AG04450 (cell line): ENCODE results near the gene ADSS1. TPM values are rescaled to one million over a fixed set of nuclear protein-coding genes. Genes with fewer than 3 reads are reported as not detected.

ENCODE experiments used
- CTCF ChIA-PET: fragments of 300-600, 350-600 bp; formaldehyde crosslinking; extraction: SDS; loops from one replicate; lab custom pipeline; 2022; ENCODE audit warnings: antibody characterized with exemption, inconsistent platforms; lab: Charles Lee
- POLR2A ChIA-PET: fragments of 350-600 bp; formaldehyde crosslinking; extraction: SDS; loops from one replicate; lab custom pipeline; 2021; ENCODE audit warnings: antibody characterized with exemption, inconsistent platforms; lab: Yijun Ruan, JAX
- DNase-seq: peaks from one replicate; pipeline ENCODE4 v3.0.0-alpha.2; 2011; ENCODE audit warnings: low read depth, low spot score
- H3K27ac ChIP-seq: one replicate; pipeline ENCODE4 v1.5.1; 2012; ENCODE audit warnings: low read depth, low read length, control low read depth
- H3K27me3 ChIP-seq: one replicate; pipeline ENCODE4 v1.6.0; 2012; ENCODE audit warnings: low read length; ENCODE audit not compliant: control insufficient read depth, insufficient read depth
- H3K4me3 ChIP-seq: 2 replicates; pipeline ENCODE4 v1.5.1; 2011; ENCODE audit warnings: mild to moderate bottlenecking, low read depth, low read length, control low read depth
- H3K9me3 ChIP-seq: 2 replicates; pipeline ENCODE4 v1.5.1; 2012; ENCODE audit warnings: low read length; ENCODE audit not compliant: control insufficient read depth, insufficient read depth
- polyA plus RNA-seq: library from polyadenylated mRNA; depleted of rRNA; stranded (reverse); fragments of >200 nt; gene quantifications from 2 replicates; pipeline ENCODE4 v1.2.3, GENCODE V29; 2011
- TF ChIP-seq, protein P1 (sequence below): IDR thresholded peaks from 2 replicates; pipeline ENCODE4 v1.5.1; 2011; ENCODE audit warnings: low read depth, low read length, control low read depth, inconsistent platforms

ADSS1 gene
- polyA plus RNA-seq, 1 experiment = 2.8 TPM

DNA sequence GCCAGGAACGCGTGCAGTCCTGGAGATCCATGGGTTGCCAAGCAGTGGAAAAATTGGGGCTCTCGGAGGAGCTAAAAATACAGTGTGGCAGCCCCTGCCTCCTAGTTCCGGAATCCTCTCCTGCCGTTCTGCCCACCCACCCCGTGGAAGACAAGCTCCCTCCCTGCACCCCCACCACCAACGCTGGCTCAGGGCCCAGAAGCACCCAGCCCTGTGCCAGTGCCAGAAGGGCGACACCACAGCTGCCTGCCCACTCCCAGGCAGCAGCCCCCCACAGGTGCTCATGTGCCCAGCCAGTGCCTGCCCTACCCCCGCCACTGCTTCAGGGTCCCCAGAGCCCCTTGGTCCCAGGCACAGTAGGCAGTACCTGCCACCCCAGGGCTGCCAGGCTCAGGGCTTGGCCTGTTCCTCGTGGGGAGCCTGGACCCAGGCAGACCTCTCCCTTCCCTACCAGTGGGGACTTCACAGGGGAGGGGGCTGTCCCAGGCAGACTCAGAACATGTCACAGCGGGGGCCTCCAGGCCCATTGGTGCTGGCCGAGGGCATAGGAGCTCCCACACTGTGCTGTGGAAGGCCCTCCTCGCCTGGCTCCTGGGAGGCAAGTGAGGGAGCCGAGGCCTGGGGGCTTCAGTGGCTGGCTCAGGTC, 27.2 kb upstream of the ADSS1 start:
- Histone ChIP-seq H3K27me3 (no peaks in the 10 kb centered on the region), H3K27ac (no peak overlapping the region), H3K4me3 (no peak overlapping the region), H3K9me3 (no peaks in the 10 kb centered on the region; the same call in 1 of the 2 replicates)
- no peak for DNase-seq
- CTCF ChIA-PET = interaction anchor here (0.9 to 1.5 kb wide), 3 partner anchors 11 to 28 kb away, joined by 3 to 5 read pairs (median 3); no protein-coding TSS in a partner anchor
- POLR2A ChIA-PET = interaction anchor here (0.5 kb wide), 1 partner anchor 361 kb away, joined by 4 read pairs; no protein-coding TSS in a partner anchor
- TF ChIP-seq, protein P1, sequence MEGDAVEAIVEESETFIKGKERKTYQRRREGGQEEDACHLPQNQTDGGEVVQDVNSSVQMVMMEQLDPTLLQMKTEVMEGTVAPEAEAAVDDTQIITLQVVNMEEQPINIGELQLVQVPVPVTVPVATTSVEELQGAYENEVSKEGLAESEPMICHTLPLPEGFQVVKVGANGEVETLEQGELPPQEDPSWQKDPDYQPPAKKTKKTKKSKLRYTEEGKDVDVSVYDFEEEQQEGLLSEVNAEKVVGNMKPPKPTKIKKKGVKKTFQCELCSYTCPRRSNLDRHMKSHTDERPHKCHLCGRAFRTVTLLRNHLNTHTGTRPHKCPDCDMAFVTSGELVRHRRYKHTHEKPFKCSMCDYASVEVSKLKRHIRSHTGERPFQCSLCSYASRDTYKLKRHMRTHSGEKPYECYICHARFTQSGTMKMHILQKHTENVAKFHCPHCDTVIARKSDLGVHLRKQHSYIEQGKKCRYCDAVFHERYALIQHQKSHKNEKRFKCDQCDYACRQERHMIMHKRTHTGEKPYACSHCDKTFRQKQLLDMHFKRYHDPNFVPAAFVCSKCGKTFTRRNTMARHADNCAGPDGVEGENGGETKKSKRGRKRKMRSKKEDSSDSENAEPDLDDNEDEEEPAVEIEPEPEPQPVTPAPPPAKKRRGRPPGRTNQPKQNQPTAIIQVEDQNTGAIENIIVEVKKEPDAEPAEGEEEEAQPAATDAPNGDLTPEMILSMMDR = no peak

DNA sequence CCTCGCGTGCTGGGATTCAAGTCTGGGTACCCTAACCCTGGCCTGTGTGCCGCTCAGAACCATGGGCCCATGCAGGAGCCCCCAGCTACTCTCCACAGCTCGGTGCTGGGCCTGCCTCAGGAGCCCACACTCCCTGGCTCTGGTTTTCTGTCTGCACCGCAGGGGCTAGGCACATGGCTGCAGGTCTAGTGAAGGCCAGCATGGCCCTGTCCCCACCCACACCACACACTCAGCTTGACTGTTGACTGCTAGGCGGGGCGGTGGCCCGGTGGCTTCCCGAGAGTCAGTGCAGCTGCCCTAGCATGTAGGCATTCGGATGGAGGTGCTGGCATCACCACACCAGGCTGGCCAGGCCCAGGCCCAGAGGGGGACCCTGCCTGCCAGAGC, 26.7 kb upstream of the ADSS1 start:
- no peaks in the 10 kb centered on the region for H3K27me3 ChIP-seq
- H3K9me3 ChIP-seq = no peaks in the 10 kb centered on the region; the same call in 1 of the 2 replicates
- POLR2A ChIA-PET = interaction anchor here (0.5 kb wide), 1 partner anchor 360 kb away, joined by 4 read pairs; no protein-coding TSS in a partner anchor
- H3K4me3 ChIP-seq = no peak overlapping the region
- no peak overlapping the region for H3K27ac ChIP-seq
- CTCF ChIA-PET = interaction anchor here (1.5 kb wide), 1 partner anchor 10 kb away, joined by 3 read pairs; no protein-coding TSS in a partner anchor
- TF ChIP-seq, protein P1 = no peak
- DNase-seq = no peak

DNA sequence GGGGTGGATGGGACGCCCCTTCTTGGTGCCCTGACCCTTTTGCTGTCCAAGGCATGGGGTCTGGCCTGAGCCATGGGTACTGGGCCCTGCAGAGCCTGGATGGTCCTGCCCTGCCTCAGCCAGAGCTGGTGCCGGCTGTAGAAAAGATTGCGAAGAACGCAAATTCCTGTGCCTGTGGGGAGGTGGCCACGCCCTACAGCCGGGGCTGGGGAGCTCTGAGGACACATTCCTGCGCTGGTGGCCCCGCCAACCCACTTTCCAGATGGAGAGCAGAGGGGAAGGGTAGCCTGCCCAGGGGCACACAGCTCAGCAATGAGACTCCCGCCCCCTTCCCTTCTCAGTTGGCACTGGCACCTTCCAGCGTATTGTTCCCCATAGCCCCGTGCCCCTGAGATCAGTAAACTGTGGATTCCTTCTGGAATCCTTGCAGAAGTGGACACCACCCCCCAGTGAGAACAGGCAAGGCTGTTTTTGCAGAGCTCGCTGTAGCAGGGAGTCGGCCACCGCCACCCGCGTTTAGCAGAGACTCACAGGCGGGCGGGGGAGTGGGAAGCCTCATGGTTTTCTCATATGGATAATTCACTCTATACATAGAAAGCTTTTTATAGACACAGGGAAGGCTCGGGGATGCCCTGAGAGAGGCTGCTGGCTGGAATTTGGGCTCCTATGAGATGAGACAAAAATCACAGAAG, 26.0 kb upstream of the ADSS1 start:
- Histone ChIP-seq H3K27me3 (no peaks in the 10 kb centered on the region), H3K9me3 (no peaks in the 10 kb centered on the region; the same call in 1 of the 2 replicates), H3K27ac (no peak overlapping the region), H3K4me3 (no peak overlapping the region)
- no peak for DNase-seq
- TF ChIP-seq, protein P1 = no peak
- ChIA-PET POLR2A (no interaction called here), CTCF (interaction anchor here (0.9 kb wide), 1 partner anchor 11 kb away, joined by 3 read pairs; no protein-coding TSS in a partner anchor)

DNA sequence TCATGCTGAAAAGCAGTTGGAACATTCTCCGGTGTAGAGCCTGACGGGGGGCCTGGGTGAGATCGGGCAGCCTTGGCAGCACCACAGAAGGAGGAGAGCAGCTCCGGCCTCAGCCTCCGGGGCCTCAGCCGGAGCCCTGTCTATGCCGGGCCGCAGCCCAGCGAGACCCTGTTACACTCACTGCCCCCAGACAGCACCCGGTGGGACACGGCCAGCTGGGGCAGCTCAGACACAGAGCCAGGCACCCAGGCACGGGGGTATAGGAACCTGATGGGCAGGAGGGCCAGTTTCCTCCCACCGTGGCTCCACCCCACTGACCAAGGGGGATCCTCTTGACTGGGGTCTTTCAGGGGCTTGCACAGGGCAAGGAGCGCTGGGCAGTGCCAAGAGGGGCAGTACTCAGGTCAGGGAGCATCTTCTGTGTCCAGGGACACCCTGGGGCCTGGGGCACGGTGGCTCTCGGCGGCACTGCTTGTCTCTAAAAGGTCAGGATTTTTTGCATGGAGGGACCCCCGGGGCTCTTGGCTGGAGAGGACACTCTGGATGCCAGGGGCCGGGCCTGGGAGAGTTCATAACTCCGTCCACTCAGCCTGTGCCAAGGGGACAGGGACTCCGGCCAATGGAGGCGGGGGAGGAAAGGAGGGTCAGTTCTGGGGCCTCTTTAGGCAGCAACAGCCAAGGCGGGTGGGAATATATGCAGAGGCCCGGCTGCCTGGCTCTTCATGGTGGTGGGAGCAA, 25.2 kb upstream of the ADSS1 start:
- TF ChIP-seq, protein P1 = no peak
- Histone ChIP-seq H3K9me3 (peaks cover 6% of the 10 kb centered on the region; the same call in 1 of the 2 replicates), H3K4me3 (no peak overlapping the region), H3K27ac (no peak overlapping the region), H3K27me3 (no peaks in the 10 kb centered on the region)
- CTCF ChIA-PET = interaction anchor here (0.9 kb wide), 1 partner anchor 10 kb away, joined by 3 read pairs; no protein-coding TSS in a partner anchor
- POLR2A ChIA-PET = no interaction called here
- DNase-seq = no peak
